Sigmoid colon (tissue), 4 donors: ENCODE data around the gene TCERG1L.

Experiments used
- EP300 ChIP-seq, 4 donors: sonication (generic); formaldehyde crosslinking; IDR thresholded peaks; one replicate each; pipeline ENCODE4 v1.6.1; 2017; ENCODE audit warnings: antibody characterized with exemption in 4 of 4
- POLR2A ChIP-seq, 2 donors: fragments of 450-650 bp; IDR thresholded peaks; one replicate each; pipeline ENCODE4 v1.6.1; 2016; ENCODE audit warnings: antibody characterized with exemption in 2 of 2, mild to moderate bottlenecking in 2 of 2, moderate library complexity in 2 of 2
- POLR2AphosphoS5 ChIP-seq, 4 donors: sonication (generic); formaldehyde crosslinking; IDR thresholded peaks; one replicate each; pipeline ENCODE4 v1.6.1; 2017; ENCODE audit warnings: antibody characterized with exemption in 4 of 4
- TF ChIP-seq, protein P1 (sequence below), 4 experiments: fragments of 450-650 bp in 3 of 4; fragments of 200-600 bp in 1 of 4; IDR thresholded peaks; one replicate each; pipeline ENCODE4 v1.5.1; 2016 to 2019; ENCODE audit warnings: antibody characterized with exemption in 4 of 4, mild to moderate bottlenecking in 3 of 4, moderate library complexity in 2 of 4

DNA sequence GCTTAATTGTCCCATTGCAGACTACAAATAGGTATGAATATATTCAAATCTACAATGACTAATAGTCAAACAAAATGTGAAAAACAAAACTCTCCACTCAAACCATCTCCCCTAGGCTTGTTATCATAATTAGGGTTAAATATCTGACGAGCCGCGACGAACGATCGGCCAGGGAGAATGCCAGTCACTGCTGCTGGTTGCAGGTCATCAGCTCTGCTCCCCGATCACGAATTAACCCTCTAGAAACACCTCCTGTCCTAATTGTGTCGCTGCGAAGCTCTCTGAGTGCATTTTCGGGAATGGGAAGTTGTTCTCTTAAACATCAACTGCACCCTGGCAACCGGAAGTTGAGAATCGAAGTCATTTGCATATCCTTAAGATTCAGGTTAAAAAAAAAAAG lies 167.3 kb downstream of the TCERG1L start:
- no peak for TF ChIP-seq POLR2AphosphoS5 (IDR thresholded peaks at IDR 0.05)
- TF ChIP-seq, protein P1, sequence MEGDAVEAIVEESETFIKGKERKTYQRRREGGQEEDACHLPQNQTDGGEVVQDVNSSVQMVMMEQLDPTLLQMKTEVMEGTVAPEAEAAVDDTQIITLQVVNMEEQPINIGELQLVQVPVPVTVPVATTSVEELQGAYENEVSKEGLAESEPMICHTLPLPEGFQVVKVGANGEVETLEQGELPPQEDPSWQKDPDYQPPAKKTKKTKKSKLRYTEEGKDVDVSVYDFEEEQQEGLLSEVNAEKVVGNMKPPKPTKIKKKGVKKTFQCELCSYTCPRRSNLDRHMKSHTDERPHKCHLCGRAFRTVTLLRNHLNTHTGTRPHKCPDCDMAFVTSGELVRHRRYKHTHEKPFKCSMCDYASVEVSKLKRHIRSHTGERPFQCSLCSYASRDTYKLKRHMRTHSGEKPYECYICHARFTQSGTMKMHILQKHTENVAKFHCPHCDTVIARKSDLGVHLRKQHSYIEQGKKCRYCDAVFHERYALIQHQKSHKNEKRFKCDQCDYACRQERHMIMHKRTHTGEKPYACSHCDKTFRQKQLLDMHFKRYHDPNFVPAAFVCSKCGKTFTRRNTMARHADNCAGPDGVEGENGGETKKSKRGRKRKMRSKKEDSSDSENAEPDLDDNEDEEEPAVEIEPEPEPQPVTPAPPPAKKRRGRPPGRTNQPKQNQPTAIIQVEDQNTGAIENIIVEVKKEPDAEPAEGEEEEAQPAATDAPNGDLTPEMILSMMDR (IDR thresholded peaks at IDR 0.05) = no peak
- TF ChIP-seq POLR2A (IDR thresholded peaks at IDR 0.05) = no peak
- no peak for TF ChIP-seq EP300 (IDR thresholded peaks at IDR 0.05)
